ENCODE data around the gene TMTC2.

The TMTC2 gene

DNA sequence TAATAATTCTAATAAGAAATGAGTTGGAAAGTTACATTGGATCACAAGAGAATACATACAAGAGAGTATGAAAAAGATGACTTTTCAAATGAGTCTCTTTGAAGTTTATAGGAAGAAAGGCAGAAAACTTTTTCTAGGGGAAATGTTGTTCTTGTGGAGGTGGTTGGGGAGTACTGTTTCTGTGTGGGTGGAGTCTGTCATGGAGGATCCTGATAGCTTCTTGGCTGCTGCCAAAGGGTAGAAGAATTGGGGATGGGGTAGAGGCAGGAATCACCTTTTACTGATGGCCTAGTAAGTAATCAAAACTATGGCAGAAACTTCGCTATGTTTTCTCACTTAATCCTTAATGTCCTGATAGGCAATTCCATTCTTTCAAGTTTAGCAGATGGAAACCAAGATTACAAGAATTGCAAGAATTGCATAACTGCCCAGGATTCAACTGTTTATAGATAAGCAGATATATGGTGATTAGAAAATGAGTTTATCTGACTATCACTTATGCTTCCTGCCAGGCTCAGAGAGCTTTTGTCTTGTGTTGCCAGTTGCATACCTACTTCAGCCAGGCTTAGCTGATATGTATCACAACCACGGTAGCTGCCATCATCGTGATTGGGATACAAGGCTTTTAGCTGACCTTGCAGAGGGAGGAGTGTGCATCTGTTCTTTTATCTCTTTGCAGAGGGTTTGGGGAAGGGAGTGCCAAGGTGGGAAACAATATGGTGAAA, 463.9 kb downstream of the TMTC2 start:
- DNase-seq, result no peak

DNA sequence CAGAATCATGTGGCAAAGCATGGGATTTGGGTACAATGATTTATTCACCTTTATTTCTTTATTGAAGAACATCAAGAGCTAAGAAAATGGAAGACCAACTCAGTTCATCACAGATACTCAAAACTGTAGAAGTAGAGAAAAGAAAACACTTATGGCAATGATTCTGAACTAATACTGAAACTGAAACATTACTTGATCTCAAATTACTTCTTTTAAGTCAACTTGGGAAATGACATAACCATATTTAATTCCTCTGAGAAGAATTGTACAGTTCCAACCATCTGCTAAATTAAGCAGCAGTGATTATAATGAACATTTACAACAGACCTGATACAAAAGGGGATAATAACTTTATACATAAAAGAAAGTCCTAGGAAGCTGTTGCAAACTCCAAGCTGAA, 466.5 kb downstream of the TMTC2 start:
- DNase-seq, result no peak

DNA sequence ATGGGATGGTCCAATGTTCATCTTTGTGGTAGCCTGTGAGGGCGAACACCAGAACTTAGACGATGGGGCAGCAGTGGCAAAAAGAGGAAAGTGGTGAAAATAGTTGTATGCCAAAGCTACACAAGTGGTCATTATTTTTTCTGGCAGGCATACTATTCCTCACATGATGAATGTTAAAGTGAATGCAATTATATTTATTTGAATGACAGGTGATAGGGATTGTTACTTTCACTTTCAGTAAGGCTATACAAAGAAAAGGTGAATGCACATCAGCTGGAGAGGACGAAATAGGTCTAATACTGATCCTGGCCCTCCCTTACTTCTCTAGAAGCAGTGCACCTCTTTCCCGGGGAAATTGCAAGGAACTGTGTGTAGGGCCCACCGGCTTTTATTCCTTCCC, 470.1 kb downstream of the TMTC2 start:
- no peak for DNase-seq

DNA sequence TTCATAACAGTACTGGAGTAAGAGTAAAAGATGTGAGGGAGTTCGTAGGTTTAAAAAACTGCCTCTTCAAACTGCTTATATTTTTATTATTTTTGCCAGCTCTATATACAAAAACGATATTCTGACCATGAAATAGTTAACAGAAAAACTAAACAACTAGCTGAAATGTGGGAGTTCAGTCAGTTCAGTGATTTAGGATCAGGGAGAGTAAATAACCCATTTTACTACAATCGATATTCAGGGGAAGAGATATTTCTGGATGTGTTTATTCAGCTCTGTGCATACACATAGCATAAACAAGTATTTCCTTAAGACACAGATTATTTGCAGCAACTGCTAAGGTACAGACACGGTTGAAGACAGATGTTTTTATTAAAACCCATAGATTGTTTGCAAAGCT, 470.9 kb downstream of the TMTC2 start:
- no peak for DNase-seq

DNA sequence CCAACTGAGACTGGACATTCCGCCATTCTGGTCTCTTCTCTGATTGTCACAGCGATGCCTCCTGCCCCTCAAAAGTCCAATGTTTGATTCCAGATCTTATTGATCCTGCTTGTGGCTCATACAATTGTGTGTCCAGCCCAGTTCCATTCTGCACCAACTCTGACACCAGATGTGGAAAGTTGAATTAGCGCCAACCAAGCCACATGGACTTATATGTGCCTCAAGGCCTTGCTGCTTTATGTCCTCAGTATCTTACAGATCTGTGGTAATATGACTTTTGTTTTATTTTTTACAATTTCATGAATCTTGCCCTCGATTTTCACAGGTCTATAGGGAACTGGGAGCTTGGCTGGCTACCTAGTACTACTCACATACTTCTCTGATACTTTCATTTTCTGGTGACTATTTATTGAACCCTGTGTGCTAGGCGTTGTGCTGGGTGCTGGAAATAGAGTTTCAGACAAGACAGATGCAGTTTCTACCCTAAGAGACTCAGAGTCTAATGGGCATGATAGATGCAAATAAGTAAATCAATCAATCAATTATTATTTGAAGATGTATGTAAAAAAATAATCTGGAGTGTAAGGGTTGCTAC, 472.0 kb downstream of the TMTC2 start:
- DNase-seq, result no peak

DNA sequence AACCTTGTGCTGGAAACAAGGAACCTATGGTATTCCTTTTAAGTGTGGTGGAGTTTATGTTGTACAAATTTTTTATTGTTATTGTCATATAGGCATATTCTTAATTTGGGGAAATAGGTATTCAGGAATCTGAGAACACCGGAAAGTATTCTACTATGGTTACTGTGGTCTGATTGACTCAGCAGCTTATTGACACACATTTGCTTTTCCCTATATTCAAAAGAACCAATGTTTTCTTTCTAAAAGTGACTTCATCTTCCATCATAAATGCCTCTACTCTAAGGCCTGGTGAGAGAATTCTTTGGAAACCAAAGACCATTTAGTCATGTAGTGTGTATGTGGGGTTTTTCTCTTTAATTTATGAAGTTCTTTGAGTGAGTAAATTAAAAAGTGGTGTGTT, 474.8 kb downstream of the TMTC2 start:
- no peak for DNase-seq

DNA sequence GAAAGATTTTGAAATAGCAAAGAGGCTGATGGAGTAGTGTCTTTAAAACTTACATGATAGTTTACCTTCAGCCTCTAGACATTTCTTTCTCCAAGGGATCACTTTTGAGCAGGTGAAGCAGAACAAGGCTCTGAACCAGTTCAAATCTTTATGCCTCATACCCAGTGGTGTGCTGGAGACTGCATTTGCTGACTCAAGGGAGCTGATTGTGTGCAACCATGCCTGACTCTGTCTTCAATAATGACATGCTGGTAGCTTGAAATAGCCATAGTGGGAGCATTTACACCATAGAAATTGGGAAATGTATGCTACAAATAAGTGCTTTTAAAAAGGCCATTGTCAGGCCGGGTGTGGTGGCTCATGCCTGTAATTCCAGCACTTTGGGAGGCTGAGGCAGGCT, 482.0 kb downstream of the TMTC2 start:
- DNase-seq, result no peak

DNA sequence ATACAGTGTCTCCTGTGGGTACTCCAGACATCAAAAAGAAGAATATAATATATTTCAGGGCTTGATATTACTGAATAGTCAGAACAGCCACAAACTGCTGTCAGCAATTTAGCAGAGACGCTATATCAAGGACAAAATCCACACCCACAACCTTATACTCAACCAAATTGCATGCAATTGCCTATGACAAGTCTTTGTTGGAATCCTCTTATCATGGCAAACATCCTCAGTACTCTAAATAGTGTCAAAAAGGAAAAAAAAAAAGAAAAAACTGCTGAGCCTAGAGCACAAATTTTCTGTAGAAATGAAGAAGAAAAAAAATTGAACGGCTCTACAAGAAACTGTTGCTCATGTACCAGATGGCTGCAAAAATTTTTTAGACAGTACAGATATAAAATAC, 485.7 kb downstream of the TMTC2 start:
- no peak for DNase-seq

DNA sequence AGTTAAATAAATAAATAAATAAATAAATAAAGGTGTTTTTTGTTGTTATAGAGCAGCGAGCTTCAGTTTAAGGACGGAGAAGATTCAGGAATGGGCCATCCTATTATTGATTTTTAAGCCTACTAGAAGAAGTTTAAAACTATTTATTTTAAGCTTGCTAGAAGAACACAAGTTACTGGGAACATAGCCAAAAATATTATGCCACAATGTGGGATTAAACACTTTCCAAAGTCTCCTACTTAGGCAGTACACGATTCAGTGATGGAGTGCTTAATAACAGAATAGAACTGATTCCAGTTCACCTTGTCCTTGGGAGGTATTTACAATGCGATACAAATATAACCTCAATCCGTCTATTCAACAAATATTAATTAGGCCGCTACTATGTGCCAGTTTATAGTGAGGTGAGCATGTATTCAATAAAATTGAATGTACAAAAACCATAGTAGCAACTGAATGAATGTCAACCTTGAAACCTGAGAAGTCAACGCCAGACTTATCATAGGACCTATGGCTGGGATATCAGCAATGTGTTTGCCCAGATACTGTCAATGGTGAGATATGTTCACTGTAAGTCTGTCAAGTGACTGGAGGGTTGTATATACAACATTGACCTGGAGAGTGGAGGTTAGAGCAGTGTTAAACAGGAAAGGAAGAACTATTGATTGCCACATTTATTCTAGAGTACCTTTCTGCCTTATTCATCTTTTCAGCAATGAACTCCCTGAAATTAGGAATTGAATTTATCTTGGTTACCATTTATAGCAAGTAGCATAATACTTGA, 486.4 kb downstream of the TMTC2 start:
- no peak for DNase-seq

DNA sequence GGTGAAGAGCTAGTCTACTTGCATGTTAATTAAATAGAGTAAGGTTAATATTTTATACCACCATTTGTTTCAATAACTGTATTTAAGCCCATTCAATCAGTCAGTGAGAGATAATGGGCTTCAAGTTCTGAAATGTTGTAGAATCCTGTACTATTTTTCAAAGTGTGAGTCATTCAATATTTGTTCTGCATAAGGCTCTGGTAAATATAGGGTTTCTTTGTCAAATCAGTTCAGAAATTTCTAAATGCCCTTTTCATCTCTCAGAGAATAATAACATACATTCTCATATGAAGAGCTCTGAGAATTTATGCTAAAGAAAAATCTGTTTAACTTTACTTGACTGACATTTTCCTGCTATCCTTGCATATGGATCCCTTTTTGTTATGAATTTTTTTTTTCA, 493.3 kb downstream of the TMTC2 start:
- DNase-seq, result no peak

DNA sequence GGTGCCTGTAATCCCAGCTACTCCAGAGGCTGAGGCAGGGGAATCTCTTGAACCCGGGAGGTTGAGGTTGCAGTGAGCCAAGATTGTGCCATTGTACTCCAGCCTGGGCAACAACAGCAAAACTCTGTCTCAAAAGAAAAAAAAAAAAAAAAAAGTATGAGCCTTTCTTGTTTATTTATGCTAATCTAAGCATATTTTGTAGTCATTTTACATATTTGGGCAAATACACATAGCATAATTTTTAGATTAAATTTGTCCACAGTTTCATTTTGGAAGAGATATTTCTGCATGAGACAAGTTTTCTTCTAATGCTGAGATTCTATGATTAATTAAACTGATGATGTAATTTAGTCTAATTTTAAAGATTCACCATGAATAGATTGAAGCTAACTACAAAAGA, 494.4 kb downstream of the TMTC2 start:
- no peak for DNase-seq

DNA sequence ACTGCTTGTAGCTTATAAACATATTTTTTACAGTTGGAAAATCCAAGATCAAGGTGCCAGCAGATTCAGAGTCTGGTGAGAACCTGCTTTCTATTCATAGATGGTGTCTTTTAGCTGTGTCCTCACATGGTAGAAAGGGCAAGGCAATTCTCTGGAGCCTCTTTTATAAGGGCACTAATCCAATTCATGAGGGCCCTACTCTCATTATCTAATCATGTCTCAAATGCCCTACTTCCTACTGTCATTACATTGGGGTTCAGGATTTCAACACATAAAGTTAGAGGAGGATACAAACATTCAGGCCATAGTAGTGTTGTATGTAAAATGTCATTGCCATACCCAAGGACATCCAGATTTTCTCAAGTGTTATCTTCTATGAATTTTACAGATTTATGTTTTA, 496.4 kb downstream of the TMTC2 start:
- no peak for DNase-seq
